Measurements from ENCODE around the gene GSE1.

The GSE1 gene

DNA sequence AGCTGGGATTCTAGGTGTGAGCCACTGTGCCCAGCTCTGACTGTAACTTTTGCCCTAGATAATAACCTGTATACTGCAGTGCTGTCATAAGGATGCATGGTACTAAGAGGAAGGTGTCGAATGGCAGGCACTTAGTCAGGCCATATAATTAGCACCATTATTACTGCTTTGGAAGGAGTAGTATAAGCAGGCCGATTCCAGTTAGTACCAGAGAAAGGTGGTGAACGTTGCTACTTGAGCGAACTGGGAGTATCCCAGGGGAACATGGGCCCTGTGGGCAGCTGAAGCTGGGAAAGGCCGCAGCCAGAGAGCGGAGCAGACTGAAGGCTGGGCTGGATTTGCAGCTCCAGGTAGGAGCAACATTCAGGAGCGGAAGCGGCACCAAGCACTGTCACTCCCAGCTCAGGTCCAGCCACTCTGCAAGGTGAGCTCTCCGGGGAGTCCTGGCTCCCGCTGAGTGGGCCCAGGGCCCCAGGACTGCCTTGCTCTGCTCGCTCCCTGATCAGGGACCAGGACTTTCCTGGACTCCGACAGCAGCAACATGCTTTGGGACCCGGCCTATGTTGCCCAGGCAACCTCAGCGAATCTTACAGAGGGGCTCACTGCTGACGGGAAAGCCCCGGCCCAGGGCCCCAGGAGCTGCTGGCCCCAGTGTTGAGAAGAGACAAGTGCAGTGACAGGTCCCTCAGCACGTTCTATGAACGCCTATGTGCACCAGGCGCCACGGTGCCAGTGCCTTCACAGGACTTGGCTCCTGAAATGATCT is 109.2 kb downstream of the GSE1 start:
- no peak overlapping the region for H3K4me3 ChIP-seq (ENCODE audit: low read depth, low read length)
- no peak for DNase-seq (ENCODE audit: low read depth)
- TF ChIP-seq CTCF (IDR thresholded peaks at IDR 0.05; ENCODE audit: insufficient read depth, low read depth, low read length, missing control alignments) = no peak

DNA sequence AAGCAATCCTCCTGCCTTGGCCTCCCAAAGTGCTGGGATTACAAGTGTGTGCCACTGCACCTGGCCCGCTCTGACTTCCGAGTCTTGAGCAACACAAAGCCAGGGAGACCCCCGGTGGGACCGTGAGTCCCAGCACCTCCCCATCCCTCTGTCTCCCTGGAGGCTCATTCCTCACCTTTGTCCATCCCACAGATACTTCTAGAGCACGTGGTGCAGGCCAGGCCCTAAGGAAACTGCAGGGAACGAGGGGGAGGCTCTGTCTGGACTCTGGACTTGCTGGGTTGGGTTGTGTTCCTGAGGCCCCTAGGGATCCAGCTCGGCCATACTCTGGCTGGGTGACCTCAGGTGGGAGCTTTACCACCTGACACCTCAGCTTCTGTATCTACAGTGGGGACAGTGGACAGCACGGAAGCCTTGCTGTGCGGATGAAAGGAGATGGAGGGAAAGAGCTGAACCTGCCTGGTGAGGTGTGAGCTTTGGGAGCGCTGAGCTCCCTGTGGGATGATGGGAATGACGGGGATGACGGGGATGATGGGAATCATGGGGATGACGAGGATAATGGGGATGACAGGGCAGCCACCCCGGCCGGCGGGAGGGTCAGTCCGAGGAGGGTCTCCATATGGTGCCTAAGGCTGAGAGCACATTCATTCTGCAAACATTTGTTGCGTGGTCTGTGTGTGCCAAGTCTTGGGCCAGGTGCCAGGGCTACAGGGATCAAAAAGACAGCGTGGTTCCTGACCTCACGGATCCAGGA is 111.2 kb downstream of the GSE1 start:
- H3K4me3 ChIP-seq (ENCODE audit: low read depth, low read length) = no peak overlapping the region
- no peak for TF ChIP-seq CTCF (IDR thresholded peaks at IDR 0.05; ENCODE audit: insufficient read depth, low read depth, low read length, missing control alignments)
- DNase-seq (ENCODE audit: low read depth) = no peak

DNA sequence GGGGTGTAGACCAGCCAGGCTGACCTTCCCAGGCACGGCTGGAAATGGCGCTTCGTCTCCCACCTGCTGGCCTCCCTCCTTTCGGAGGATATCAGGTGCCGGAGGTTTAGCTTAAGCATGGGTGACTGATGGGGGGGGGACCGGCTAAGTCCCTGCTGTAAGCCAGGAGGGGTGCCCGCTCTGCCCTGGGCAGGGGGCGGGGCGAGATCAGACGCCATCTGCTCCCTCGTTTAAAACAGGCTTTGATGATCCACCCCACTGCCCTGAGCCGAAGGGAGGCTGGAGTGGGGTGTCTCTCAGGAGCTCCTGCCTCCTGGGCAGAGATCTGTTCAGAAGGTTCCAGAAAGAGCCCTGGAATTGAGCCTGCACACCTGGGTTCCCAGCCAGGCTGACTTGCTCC is 111.8 kb downstream of the GSE1 start:
- no peak for TF ChIP-seq CTCF (IDR thresholded peaks at IDR 0.05; ENCODE audit: insufficient read depth, low read depth, low read length, missing control alignments)
- H3K4me3 ChIP-seq (ENCODE audit: low read depth, low read length) = no peak overlapping the region
- DNase-seq (ENCODE audit: low read depth) = no peak
